Lower leg skin (tissue), 3 donors: ENCODE measurements around the gene PSMB10.

Experiments used
- POLR2A ChIP-seq, 2 donors: fragments of 450-650 bp; IDR thresholded peaks; one replicate each; pipeline ENCODE4 v1.6.1; 2016 to 2017; ENCODE audit warnings: antibody characterized with exemption in 2 of 2, mild to moderate bottlenecking in 1 of 2, moderate library complexity in 1 of 2
- TF ChIP-seq, protein P1 (sequence below), 3 donors: fragments of 450-650 bp; IDR thresholded peaks; one replicate each; pipeline ENCODE4 v1.5.1; 2016; ENCODE audit warnings: antibody characterized with exemption in 3 of 3, mild to moderate bottlenecking in 3 of 3, moderate library complexity in 2 of 3

DNA sequence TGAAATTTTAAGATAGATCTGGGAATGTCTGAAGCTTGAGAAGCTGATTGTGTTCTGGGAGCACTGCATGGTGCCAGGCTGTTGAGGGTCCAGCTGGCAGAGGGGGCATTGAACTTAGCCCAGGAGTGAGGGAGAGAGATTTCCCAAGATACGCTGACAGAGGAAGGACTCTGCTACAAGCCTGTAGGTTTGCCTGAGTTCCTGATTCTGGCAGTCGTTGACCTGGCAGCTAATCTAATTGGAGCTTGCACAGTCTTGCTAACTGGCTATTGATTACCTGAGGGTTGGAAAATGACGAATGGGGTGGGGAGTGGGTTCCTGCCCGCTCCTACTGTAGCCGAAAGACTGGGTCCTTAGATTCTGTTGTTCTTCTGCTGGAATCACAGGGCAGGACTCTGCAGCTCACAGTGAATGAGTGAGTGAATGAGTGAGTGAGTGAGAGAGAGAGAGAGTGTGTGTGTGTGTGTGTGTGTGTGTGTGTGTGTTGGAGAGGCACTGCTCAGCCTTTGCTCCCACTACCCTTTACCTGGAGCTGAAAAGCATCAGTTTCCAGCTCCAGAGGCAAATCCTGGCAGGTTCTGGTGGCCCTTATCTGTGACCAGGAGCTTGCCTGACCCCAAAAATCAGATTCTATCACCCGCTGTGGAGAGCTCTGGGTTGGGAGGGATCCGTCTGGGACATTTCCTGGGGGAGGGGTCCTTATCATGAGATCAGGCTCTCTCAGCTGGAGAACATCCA is 21.7 kb downstream of the PSMB10 start:
- TF ChIP-seq, protein P1, sequence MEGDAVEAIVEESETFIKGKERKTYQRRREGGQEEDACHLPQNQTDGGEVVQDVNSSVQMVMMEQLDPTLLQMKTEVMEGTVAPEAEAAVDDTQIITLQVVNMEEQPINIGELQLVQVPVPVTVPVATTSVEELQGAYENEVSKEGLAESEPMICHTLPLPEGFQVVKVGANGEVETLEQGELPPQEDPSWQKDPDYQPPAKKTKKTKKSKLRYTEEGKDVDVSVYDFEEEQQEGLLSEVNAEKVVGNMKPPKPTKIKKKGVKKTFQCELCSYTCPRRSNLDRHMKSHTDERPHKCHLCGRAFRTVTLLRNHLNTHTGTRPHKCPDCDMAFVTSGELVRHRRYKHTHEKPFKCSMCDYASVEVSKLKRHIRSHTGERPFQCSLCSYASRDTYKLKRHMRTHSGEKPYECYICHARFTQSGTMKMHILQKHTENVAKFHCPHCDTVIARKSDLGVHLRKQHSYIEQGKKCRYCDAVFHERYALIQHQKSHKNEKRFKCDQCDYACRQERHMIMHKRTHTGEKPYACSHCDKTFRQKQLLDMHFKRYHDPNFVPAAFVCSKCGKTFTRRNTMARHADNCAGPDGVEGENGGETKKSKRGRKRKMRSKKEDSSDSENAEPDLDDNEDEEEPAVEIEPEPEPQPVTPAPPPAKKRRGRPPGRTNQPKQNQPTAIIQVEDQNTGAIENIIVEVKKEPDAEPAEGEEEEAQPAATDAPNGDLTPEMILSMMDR (IDR thresholded peaks at IDR 0.05) = no peak
- TF ChIP-seq POLR2A (IDR thresholded peaks at IDR 0.05) = no peak
